ENCODE measurements around the gene CUL9. TPM values are rescaled to one million over a fixed set of nuclear protein-coding genes. Genes with fewer than 3 reads are reported as not detected.

CUL9 gene
- total RNA-seq, 3 donors from 2014 or later = 35.9 to 46.9 (median 44.3) TPM

- no peak within 1 kb of the TSS for H3K4me3 ChIP-seq
- no peaks in the 10 kb centered on the region for H3K36me3 ChIP-seq (ENCODE audit: low read depth)
- H3K9me3 ChIP-seq = no peaks in the 10 kb centered on the region
- H3K4me1 ChIP-seq (ENCODE audit: low read depth) = peaks cover 9% of the 10 kb centered on the region
- intact Hi-C loops (cut with DNase I, micrococcal nuclease) = no loop called here
- no peak for ATAC-seq
- no peak for DNase-seq
- no peak for TF ChIP-seq CTCF (IDR thresholded peaks at IDR 0.05)
Observed at GRCh38 chr6:43242908-43243663, 61.1 kb downstream of the CUL9 start, which contains the start of gene TTBK1. Gene TTBK1 (plus strand): TSS chr6:43243481. CDS start chr6:43246661, 3,180 bp downstream.

- no peaks in the 10 kb centered on the region for H3K9me3 ChIP-seq
- H3K4me1 ChIP-seq (ENCODE audit: low read depth) = peaks cover 9% of the 10 kb centered on the region
- ATAC-seq = no peak
- TF ChIP-seq CTCF (IDR thresholded peaks at IDR 0.05) = no peak
- DNase-seq = no peak
- no peak overlapping the region for H3K4me3 ChIP-seq
- H3K36me3 ChIP-seq (ENCODE audit: low read depth) = no peaks in the 10 kb centered on the region
- intact Hi-C loops (cut with DNase I, micrococcal nuclease) = no loop called here
Observed at GRCh38 chr6:43243664-43244321, 61.8 kb downstream of the CUL9 start.

GRCh38 chr6:43246301-43247113 is 64.5 kb downstream of the CUL9 start:
- intact Hi-C loops (cut with DNase I, micrococcal nuclease) = no loop called here

GRCh38 chr6:43247114-43247999 is 65.4 kb downstream of the CUL9 start:
- intact Hi-C loops (cut with DNase I, micrococcal nuclease) = no loop called here
- H3K4me3 ChIP-seq = no peak overlapping the region
- no peak for TF ChIP-seq CTCF (IDR thresholded peaks at IDR 0.05)
- H3K36me3 ChIP-seq (ENCODE audit: low read depth) = no peaks in the 10 kb centered on the region
- H3K9me3 ChIP-seq = no peaks in the 10 kb centered on the region
- DNase-seq (peak; percentile 81 to 89 (median 86)), ATAC-seq (peak; percentile 97)
- peaks cover 14% of the 10 kb centered on the region for H3K4me1 ChIP-seq (ENCODE audit: low read depth)

More at GRCh38 chr6:43246301-43247113, 64.5 kb downstream of the CUL9 start:
- H3K9me3 ChIP-seq = no peaks in the 10 kb centered on the region
- peaks cover 12% of the 10 kb centered on the region for H3K4me1 ChIP-seq (ENCODE audit: low read depth)
- no peak for TF ChIP-seq CTCF (IDR thresholded peaks at IDR 0.05)
- peak; percentile 60 to 80 (median 72) for DNase-seq
- no peak overlapping the region for H3K4me3 ChIP-seq
- no peaks in the 10 kb centered on the region for H3K36me3 ChIP-seq (ENCODE audit: low read depth)
- ATAC-seq = peak; percentile 74

- H3K4me3 ChIP-seq = no peak overlapping the region
- DNase-seq = no peak
- intact Hi-C loops (cut with DNase I, micrococcal nuclease) = no loop called here
Observed at GRCh38 chr6:43248101-43248500, 66.1 kb downstream of the CUL9 start.

More at GRCh38 chr6:43248101-43248500, 66.1 kb downstream of the CUL9 start:
- H3K4me1 ChIP-seq (ENCODE audit: low read depth) = peaks cover 14% of the 10 kb centered on the region
- no peaks in the 10 kb centered on the region for H3K9me3 ChIP-seq
- H3K36me3 ChIP-seq (ENCODE audit: low read depth) = no peaks in the 10 kb centered on the region
- ATAC-seq = no peak
- TF ChIP-seq CTCF (IDR thresholded peaks at IDR 0.05) = no peak

Data from mucosa of descending colon (tissue), 3 donors.